ENCODE results near the gene ZNF697. TPM values are rescaled to one million over a fixed set of nuclear protein-coding genes. Genes with fewer than 3 reads are reported as not detected.

The ZNF697 gene
- total RNA-seq, 5 donors from 2014 or later (not counting 1 experiment from before 2014, with no cell fraction given), result 0.06 to 0.16 (median 0.09) TPM; not detected in 2

- ChIA-PET CTCF (interaction anchor here (0.8 to 1.3 kb wide), 5 partner anchors 17 to 402 kb away, joined by 3 read pairs; no protein-coding TSS in a partner anchor), POLR2A (interaction anchor here in 1 of 2 donors (0.6 kb wide), 1 partner anchor 31 kb away, joined by 3 read pairs; no protein-coding TSS in a partner anchor)
- H3K4me3 Mint-ChIP-seq, result no peak overlapping the region
- H3K27ac ChIP-seq (ENCODE audit: low read length), result no peak overlapping the region
- H3K36me3 Mint-ChIP-seq, result no peaks in the 10 kb centered on the region
- no peak overlapping the region for H3K27ac Mint-ChIP-seq
- no peak overlapping the region for H3K4me3 ChIP-seq (ENCODE audit: control insufficient read depth in 1 of 2, extremely low read depth in 1 of 2, low read length in 1 of 2)
- peaks cover 0 to 4% of the 10 kb centered on the region in 2 experiments for H3K27me3 ChIP-seq (replicated peaks in 1 of 2; ENCODE audit: control insufficient read depth in 2 of 2, extremely low read depth in 1 of 2, insufficient read depth in 2 of 2, low read length in 1 of 2)
- WGBS (ENCODE audit: insufficient coverage), result 95% methylated on average over 5 of the region's 8 CpGs
- ATAC-seq (replicated peaks in 1 of 4) (no peak), DNase-seq (no peak)
- no peaks in the 10 kb centered on the region for H3K36me3 ChIP-seq (ENCODE audit: control insufficient read depth in 2 of 2, extremely low read depth in 1 of 2, insufficient read depth in 1 of 2, low read length in 1 of 2)
- H3K9me3 ChIP-seq, result no peaks in the 10 kb centered on the region
- peaks cover 0 to 5% of the 10 kb centered on the region in 2 experiments for H3K4me1 ChIP-seq (ENCODE audit: control insufficient read depth in 1 of 2, extremely low read depth in 1 of 2, insufficient read depth in 2 of 2, low read length in 2 of 2)
- H3K9me3 Mint-ChIP-seq, result no peaks in the 10 kb centered on the region
- H3K27me3 Mint-ChIP-seq, result peaks cover 10 to 17% of the 10 kb centered on the region in 2 donors
- peaks cover 6 to 9% (median 8%) of the 10 kb centered on the region in 3 donors for H3K4me1 Mint-ChIP-seq
These were observed 28.6 kb upstream of the ZNF697 start for GRCh38 chr1:119676571-119677206.

- CTCF ChIA-PET, result interaction anchor here (0.6 to 1.7 kb wide), 8 partner anchors 11 to 401 kb away, joined by 3 to 6 read pairs (median 3); no protein-coding TSS in a partner anchor
- Histone ChIP-seq H3K9me3 (no peaks in the 10 kb centered on the region), H3K4me1 (ENCODE audit: control insufficient read depth in 1 of 2, extremely low read depth in 1 of 2, insufficient read depth in 2 of 2, low read length in 2 of 2) (peaks cover 0 to 5% of the 10 kb centered on the region in 2 experiments), H3K27me3 (replicated peaks in 1 of 2; ENCODE audit: control insufficient read depth in 2 of 2, extremely low read depth in 1 of 2, insufficient read depth in 2 of 2, low read length in 1 of 2) (peaks cover 0 to 4% of the 10 kb centered on the region in 2 experiments), H3K36me3 (ENCODE audit: control insufficient read depth in 2 of 2, extremely low read depth in 1 of 2, insufficient read depth in 1 of 2, low read length in 1 of 2) (no peaks in the 10 kb centered on the region), H3K27ac (ENCODE audit: low read length) (no peak overlapping the region), H3K4me3 (ENCODE audit: control insufficient read depth in 1 of 2, extremely low read depth in 1 of 2, low read length in 1 of 2) (peak overlapping the region in 1 of 2 donors; percentile 45)
- POLR2A ChIA-PET, result no interaction called here
- ATAC-seq (replicated peaks in 1 of 4) (peak in 3 of 4 experiments; percentile 19 to 51 (median 35)), DNase-seq (peak in 33 of 35 experiments; percentile 2 to 77 (median 38))
- WGBS (ENCODE audit: insufficient coverage), result 27% methylated on average over 6 of the region's 16 CpGs
- peak overlapping the region; percentile 53 to 65 (median 65) for H3K4me3 Mint-ChIP-seq
- H3K36me3 Mint-ChIP-seq, result no peaks in the 10 kb centered on the region
- peaks cover 10 to 25% of the 10 kb centered on the region in 2 donors for H3K27me3 Mint-ChIP-seq
- no peak overlapping the region for H3K27ac Mint-ChIP-seq
- H3K9me3 Mint-ChIP-seq, result no peaks in the 10 kb centered on the region
- H3K4me1 Mint-ChIP-seq, result peaks cover 6 to 9% (median 8%) of the 10 kb centered on the region in 3 donors
These were observed 27.6 kb upstream of the ZNF697 start for GRCh38 chr1:119675349-119676345.

GRCh38 chr1:119674835-119675289 lies 26.8 kb upstream of the ZNF697 start:
- Mint-ChIP-seq H3K27me3 (peaks cover 12 to 25% of the 10 kb centered on the region in 2 donors), H3K9me3 (no peaks in the 10 kb centered on the region), H3K4me3 (peak overlapping the region in 2 of 3 donors; percentile 53 to 65), H3K36me3 (no peaks in the 10 kb centered on the region), H3K4me1 (peaks cover 6 to 9% (median 8%) of the 10 kb centered on the region in 3 donors), H3K27ac (no peak overlapping the region)
- Histone ChIP-seq H3K27me3 (replicated peaks in 1 of 2; ENCODE audit: control insufficient read depth in 2 of 2, extremely low read depth in 1 of 2, insufficient read depth in 2 of 2, low read length in 1 of 2) (peaks cover 0 to 4% of the 10 kb centered on the region in 2 experiments), H3K9me3 (no peaks in the 10 kb centered on the region), H3K4me1 (ENCODE audit: control insufficient read depth in 1 of 2, extremely low read depth in 1 of 2, insufficient read depth in 2 of 2, low read length in 2 of 2) (peaks cover 0 to 5% of the 10 kb centered on the region in 2 experiments), H3K36me3 (ENCODE audit: control insufficient read depth in 2 of 2, extremely low read depth in 1 of 2, insufficient read depth in 1 of 2, low read length in 1 of 2) (no peaks in the 10 kb centered on the region), H3K4me3 (ENCODE audit: control insufficient read depth in 1 of 2, extremely low read depth in 1 of 2, low read length in 1 of 2) (no peak overlapping the region), H3K27ac (ENCODE audit: low read length) (no peak overlapping the region)
- ATAC-seq (replicated peaks in 1 of 4) (no peak), DNase-seq (peak in 7 of 35 experiments; percentile 0 to 33 (median 4))
- ChIA-PET POLR2A (no interaction called here), CTCF (interaction anchor here (0.6 to 1.7 kb wide), 6 partner anchors 11 to 400 kb away, joined by 3 to 6 read pairs (median 3); no protein-coding TSS in a partner anchor)
- WGBS (ENCODE audit: insufficient coverage), result no CpG with 5 or more reads among the region's 6 CpGs

- DNase-seq (no peak), ATAC-seq (replicated peaks in 1 of 4) (no peak)
- no peaks in the 10 kb centered on the region for H3K36me3 Mint-ChIP-seq
- Histone ChIP-seq H3K27ac (ENCODE audit: low read length) (no peak overlapping the region), H3K36me3 (ENCODE audit: control insufficient read depth in 2 of 2, extremely low read depth in 1 of 2, insufficient read depth in 1 of 2, low read length in 1 of 2) (no peaks in the 10 kb centered on the region), H3K4me1 (ENCODE audit: control insufficient read depth in 1 of 2, extremely low read depth in 1 of 2, insufficient read depth in 2 of 2, low read length in 2 of 2) (peaks cover 0 to 5% of the 10 kb centered on the region in 2 experiments), H3K27me3 (replicated peaks in 1 of 2; ENCODE audit: control insufficient read depth in 2 of 2, extremely low read depth in 1 of 2, insufficient read depth in 2 of 2, low read length in 1 of 2) (peaks cover 0 to 7% of the 10 kb centered on the region in 2 experiments), H3K9me3 (no peaks in the 10 kb centered on the region), H3K4me3 (ENCODE audit: control insufficient read depth in 1 of 2, extremely low read depth in 1 of 2, low read length in 1 of 2) (no peak overlapping the region)
- peaks cover 6 to 9% (median 8%) of the 10 kb centered on the region in 3 donors for H3K4me1 Mint-ChIP-seq
- ChIA-PET CTCF (interaction anchor here (0.6 to 1.7 kb wide), 4 partner anchors 10 to 60 kb away, joined by 3 to 6 read pairs (median 4); no protein-coding TSS in a partner anchor), POLR2A (no interaction called here)
- H3K27ac Mint-ChIP-seq, result no peak overlapping the region
- H3K4me3 Mint-ChIP-seq, result no peak overlapping the region
- H3K27me3 Mint-ChIP-seq, result peaks cover 11 to 28% of the 10 kb centered on the region in 2 donors
- WGBS (ENCODE audit: insufficient coverage), result 76% methylated on average over 3 of the region's 4 CpGs
- H3K9me3 Mint-ChIP-seq, result no peaks in the 10 kb centered on the region
These were observed 26.1 kb upstream of the ZNF697 start for GRCh38 chr1:119674111-119674526.

GRCh38 chr1:119673171-119673940 lies 25.3 kb upstream of the ZNF697 start:
- H3K4me1 ChIP-seq (ENCODE audit: control insufficient read depth in 1 of 2, extremely low read depth in 1 of 2, insufficient read depth in 2 of 2, low read length in 2 of 2), result peaks cover 0 to 5% of the 10 kb centered on the region in 2 experiments
- CTCF ChIA-PET, result interaction anchor here in 1 of 2 donors (0.5 kb wide), 1 partner anchor 219 kb away, joined by 3 read pairs; no protein-coding TSS in a partner anchor
- no peaks in the 10 kb centered on the region for H3K36me3 Mint-ChIP-seq
- peaks cover 0 to 7% of the 10 kb centered on the region in 2 experiments for H3K27me3 ChIP-seq (replicated peaks in 1 of 2; ENCODE audit: control insufficient read depth in 2 of 2, extremely low read depth in 1 of 2, insufficient read depth in 2 of 2, low read length in 1 of 2)
- no peaks in the 10 kb centered on the region for H3K36me3 ChIP-seq (ENCODE audit: control insufficient read depth in 2 of 2, extremely low read depth in 1 of 2, insufficient read depth in 1 of 2, low read length in 1 of 2)
- no peak overlapping the region for H3K4me3 Mint-ChIP-seq
- no peak for ATAC-seq (replicated peaks in 1 of 4)
- no peak overlapping the region for H3K4me3 ChIP-seq (ENCODE audit: control insufficient read depth in 1 of 2, extremely low read depth in 1 of 2, low read length in 1 of 2)
- WGBS (ENCODE audit: insufficient coverage), result 90% methylated on average over 3 of the region's 4 CpGs
- POLR2A ChIA-PET, result no interaction called here
- H3K27ac ChIP-seq (ENCODE audit: low read length), result no peak overlapping the region
- no peak overlapping the region for H3K27ac Mint-ChIP-seq
- peaks cover 6 to 9% (median 8%) of the 10 kb centered on the region in 3 donors for H3K4me1 Mint-ChIP-seq
- no peak for DNase-seq
- no peaks in the 10 kb centered on the region for H3K9me3 ChIP-seq
- H3K9me3 Mint-ChIP-seq, result no peaks in the 10 kb centered on the region
- peaks cover 5 to 25% of the 10 kb centered on the region in 2 donors for H3K27me3 Mint-ChIP-seq

Data from T-cell (primary cell).